ENCODE data around the gene UBE2B.
"Not testable (repeated sequence)": the region's sequence is repeated elsewhere in the genome, so short reads cannot be mapped to it uniquely, and the experiment has no call there.

The UBE2B gene

GRCh38 chr5:134370871-134371833 is at the start of gene UBE2B:
Gene UBE2B, plus strand, starts transcription at chr5:134371569. Its CDS starts 27 bp downstream, at chr5:134371596.
- DNase-seq: peak; percentile 97

- no peak for DNase-seq
These were observed 44.0 kb upstream of the UBE2B start for GRCh38 chr5:134327327-134327726.

GRCh38 chr5:134328619-134329018 is 42.8 kb upstream of the UBE2B start:
- no peak for DNase-seq

GRCh38 chr5:134336833-134337232 is 34.5 kb upstream of the UBE2B start:
- not testable (repeated sequence) for DNase-seq

GRCh38 chr5:134343500-134343899 is 27.9 kb upstream of the UBE2B start:
- DNase-seq: not testable (repeated sequence)

- not testable (repeated sequence) for DNase-seq
These were observed 25.9 kb upstream of the UBE2B start for GRCh38 chr5:134345476-134345875.

GRCh38 chr5:134345996-134346395 is 25.4 kb upstream of the UBE2B start:
- DNase-seq: no peak

- DNase-seq: no peak
These were observed 21.9 kb upstream of the UBE2B start for GRCh38 chr5:134349463-134349862.

GRCh38 chr5:134355681-134356080 is 15.7 kb upstream of the UBE2B start:
- no peak for DNase-seq

GRCh38 chr5:134365604-134366003 is 5.8 kb upstream of the UBE2B start:
- no peak for DNase-seq

GRCh38 chr5:134370311-134370870 is 978 bp upstream of the UBE2B start:
- no peak for DNase-seq

GRCh38 chr5:134371834-134372340 is 518 bp downstream of the UBE2B start:
- DNase-seq: no peak

GRCh38 chr5:134373633-134374032 is 2.3 kb downstream of the UBE2B start:
- DNase-seq: not testable (repeated sequence)

- no peak for DNase-seq
These were observed 2.9 kb downstream of the UBE2B start for GRCh38 chr5:134374232-134374631.

GRCh38 chr5:134380346-134380745 is 9.0 kb downstream of the UBE2B start:
- DNase-seq: no peak

- DNase-seq: not testable (repeated sequence)
These were observed 10.8 kb downstream of the UBE2B start for GRCh38 chr5:134382204-134382603.

GRCh38 chr5:134383980-134384697 is 12.8 kb downstream of the UBE2B start:
- DNase-seq: no peak

GRCh38 chr5:134387443-134387842 is 16.1 kb downstream of the UBE2B start:
- no peak for DNase-seq

- DNase-seq: no peak
These were observed 20.9 kb downstream of the UBE2B start for GRCh38 chr5:134392301-134392700.

- DNase-seq: no peak
These were observed 23.6 kb downstream of the UBE2B start for GRCh38 chr5:134394932-134395331.

- DNase-seq: no peak
These were observed 24.9 kb downstream of the UBE2B start for GRCh38 chr5:134396274-134396673.

- DNase-seq: no peak
These were observed 25.8 kb downstream of the UBE2B start for GRCh38 chr5:134397196-134397595.

- no peak for DNase-seq
These were observed 27.3 kb downstream of the UBE2B start for GRCh38 chr5:134398609-134399155.
